WTC11 (cell line): ENCODE measurements around the gene DMD. TPM values are rescaled to one million over a fixed set of nuclear protein-coding genes. Genes with fewer than 3 reads are reported as not detected.

ENCODE experiments used
- ATAC-seq: fragments of 200-7000 bp; cut with Tn5 transposase; 2 replicates; pipeline ENCODE4 v1.10.0; 2021; ENCODE audit warnings: mild to moderate bottlenecking, moderate library complexity
- CTCF ChIA-PET: fragments of 300-600 bp; sonication (Branson Sonifier 250); formaldehyde crosslinking; loops from one replicate; lab custom pipeline; 2021; ENCODE audit warnings: antibody characterized with exemption; lab: Charles Lee
- POLR2A ChIA-PET: fragments of 350-600 bp; sonication (Branson Sonifier 250); formaldehyde crosslinking; loops from one replicate; lab custom pipeline; 2021; ENCODE audit warnings: antibody characterized with exemption; lab: Charles Lee
- DNase-seq: peaks from one replicate; pipeline ENCODE4 v3.0.0; 2021; ENCODE audit warnings: low spot score
- H3K27ac Mint-ChIP-seq: 2 replicates; pipeline ENCODE4 v1.8.0; 2021; ENCODE audit warnings: mixed read lengths
- H3K27me3 Mint-ChIP-seq: 2 replicates; pipeline ENCODE4 v1.8.0; 2021; ENCODE audit warnings: low read depth, mild to moderate bottlenecking, moderate library complexity, mixed read lengths
- H3K36me3 Mint-ChIP-seq: 2 replicates; pipeline ENCODE4 v1.8.0; 2021; ENCODE audit warnings: mixed read lengths
- H3K4me1 Mint-ChIP-seq: 2 replicates; pipeline ENCODE4 v1.8.0; 2022; ENCODE audit warnings: mixed read lengths
- H3K4me3 Mint-ChIP-seq: 2 replicates; pipeline ENCODE4 v1.8.0; 2021; ENCODE audit warnings: mild to moderate bottlenecking, moderate library complexity, mixed read lengths
- H3K9me3 Mint-ChIP-seq: 2 replicates; pipeline ENCODE4 v1.8.0; 2021; ENCODE audit warnings: mixed read lengths
- CTCF ChIP-seq: fragments of 200-600 bp; IDR thresholded peaks from 2 replicates; pipeline ENCODE4 v1.8.0; 2022; ENCODE audit warnings: antibody characterized with exemption
- GRHL2 ChIP-seq: fragments of 250-450 bp; sonication (Bioruptor Pico); IDR thresholded peaks from 2 replicates; pipeline ENCODE4 v1.8.0; 2022; ENCODE audit warnings: mild to moderate bottlenecking, moderate library complexity; ENCODE audit not compliant: insufficient replicate concordance, severe bottlenecking
- IRF1 ChIP-seq: sonication (generic); formaldehyde crosslinking; IDR thresholded peaks from 2 replicates; pipeline ENCODE4 v1.8.0; 2023; ENCODE audit warnings: missing genetic modification reagents
- JUN ChIP-seq: sonication (generic); formaldehyde crosslinking; IDR thresholded peaks from 2 replicates; pipeline ENCODE4 v1.8.0; 2023; ENCODE audit warnings: mild to moderate bottlenecking, missing genetic modification reagents
- NFE2L1 ChIP-seq: sonication (generic); formaldehyde crosslinking; IDR thresholded peaks from 2 replicates; pipeline ENCODE4 v1.8.1; 2023; ENCODE audit warnings: missing genetic modification reagents
- NFYB ChIP-seq: sonication (generic); formaldehyde crosslinking; conservative IDR thresholded peaks from 2 replicates; pipeline ENCODE4 v1.8.0; 2022; ENCODE audit warnings: low read depth, missing genetic modification reagents
- NR1H2 ChIP-seq: sonication (generic); formaldehyde crosslinking; IDR thresholded peaks from 2 replicates; pipeline ENCODE4 v1.9.0; 2021; ENCODE audit warnings: mild to moderate bottlenecking, moderate library complexity, missing genetic modification reagents
- NR2C2 ChIP-seq: sonication (generic); formaldehyde crosslinking; IDR thresholded peaks from 2 replicates; pipeline ENCODE4 v1.8.0; 2022; ENCODE audit warnings: mild to moderate bottlenecking, missing genetic modification reagents
- NR3C1 ChIP-seq: sonication (generic); formaldehyde crosslinking; conservative IDR thresholded peaks from 2 replicates; pipeline ENCODE4 v1.8.1; 2023; ENCODE audit warnings: low read depth, mild to moderate bottlenecking, missing genetic modification reagents
- OVOL2 ChIP-seq: fragments of 250-450 bp; sonication (Bioruptor Pico); IDR thresholded peaks from 2 replicates; pipeline ENCODE4 v1.9.0; 2021; ENCODE audit warnings: mild to moderate bottlenecking, borderline replicate concordance
- RELA ChIP-seq: sonication (generic); formaldehyde crosslinking; IDR thresholded peaks from 2 replicates; pipeline ENCODE4 v1.8.1; 2022; ENCODE audit warnings: missing genetic modification reagents, mild to moderate bottlenecking, borderline replicate concordance
- RORB ChIP-seq: fragments of 250-450 bp; sonication (Bioruptor Pico); IDR thresholded peaks from 2 replicates; pipeline ENCODE4 v1.9.0; 2021; ENCODE audit warnings: mild to moderate bottlenecking
- SMAD3 ChIP-seq: sonication (generic); formaldehyde crosslinking; IDR thresholded peaks from 2 replicates; pipeline ENCODE4 v1.8.0; 2022; ENCODE audit warnings: missing genetic modification reagents, mild to moderate bottlenecking, borderline replicate concordance
- SMAD4 ChIP-seq: sonication (generic); formaldehyde crosslinking; IDR thresholded peaks from 2 replicates; pipeline ENCODE4 v1.8.0; 2022; ENCODE audit warnings: mild to moderate bottlenecking, missing genetic modification reagents
- USF1 ChIP-seq: sonication (generic); formaldehyde crosslinking; IDR thresholded peaks from 2 replicates; pipeline ENCODE4 v1.8.0; 2022; ENCODE audit warnings: mild to moderate bottlenecking, missing genetic modification reagents
- ZBTB43 ChIP-seq: sonication (generic); formaldehyde crosslinking; IDR thresholded peaks from 2 replicates; pipeline ENCODE4 v1.8.1; 2023; ENCODE audit warnings: mild to moderate bottlenecking, missing genetic modification reagents
- ZNF416 ChIP-seq: fragments of 250-450 bp; sonication (Bioruptor Pico); IDR thresholded peaks from 2 replicates; pipeline ENCODE4 v1.9.0; 2021; ENCODE audit warnings: mild to moderate bottlenecking, inconsistent platforms
- ZSCAN18 ChIP-seq: fragments of 250-450 bp; sonication (Bioruptor Pico); IDR thresholded peaks from 2 replicates; pipeline ENCODE4 v2.1.2; 2022; ENCODE audit warnings: mild to moderate bottlenecking, moderate library complexity
- total RNA-seq: library from RNA; stranded (reverse); gene quantifications from 3 replicates; pipeline ENCODE4 v1.2.3, GENCODE V29; 2021
- TF ChIP-seq, protein P1 (sequence below): fragments of 250-450 bp; sonication (Bioruptor Pico); conservative IDR thresholded peaks from 2 replicates; pipeline ENCODE4 v1.9.0; 2021; ENCODE audit warnings: mild to moderate bottlenecking
- TF ChIP-seq, protein P2 (sequence below): sonication (generic); formaldehyde crosslinking; IDR thresholded peaks from 2 replicates; pipeline ENCODE4 v1.8.1; 2023; ENCODE audit warnings: mild to moderate bottlenecking, missing genetic modification reagents, moderate library complexity
- TF ChIP-seq, protein P3 (sequence below): sonication (generic); formaldehyde crosslinking; IDR thresholded peaks from 2 replicates; pipeline ENCODE4 v1.8.0; 2023; ENCODE audit warnings: mild to moderate bottlenecking, missing genetic modification reagents

Gene DMD
- total RNA-seq, 1 experiment from 2014 or later, result 9.1 TPM

- TF ChIP-seq, protein P1, sequence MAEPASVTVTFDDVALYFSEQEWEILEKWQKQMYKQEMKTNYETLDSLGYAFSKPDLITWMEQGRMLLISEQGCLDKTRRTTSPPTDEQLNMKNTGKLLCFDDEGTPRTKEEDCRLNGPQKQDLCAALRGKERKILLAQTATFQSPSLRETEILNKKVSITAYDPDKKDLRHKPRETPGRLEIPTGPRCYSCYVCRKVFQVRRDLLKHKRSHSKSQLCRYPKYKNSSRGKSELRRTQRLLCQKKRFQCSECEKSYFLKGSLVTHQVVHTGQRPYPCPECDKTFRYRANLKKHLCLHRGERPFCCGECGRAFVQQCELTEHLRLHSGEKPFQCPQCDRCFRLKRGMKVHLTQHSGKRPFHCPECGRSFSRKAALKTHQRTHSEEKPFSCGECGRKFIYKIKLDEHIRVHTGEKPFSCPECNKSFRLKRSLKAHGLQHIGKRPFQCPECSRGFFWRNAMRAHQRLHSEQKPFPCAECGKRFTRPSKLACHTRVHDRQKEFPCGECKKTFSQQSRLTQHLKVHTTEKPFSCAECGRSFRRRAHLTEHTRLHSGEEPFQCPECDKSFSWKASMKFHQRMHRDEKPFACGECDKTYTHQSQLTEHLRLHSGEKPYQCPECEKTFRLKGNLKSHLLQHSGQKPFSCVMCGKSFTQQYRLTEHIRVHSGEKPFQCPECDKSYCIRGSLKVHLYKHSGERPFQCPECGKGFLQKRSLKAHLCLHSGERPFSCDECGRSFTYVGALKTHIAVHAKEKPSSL (CRISPR knock-in tag), result no peak
- TF ChIP-seq USF1 (CRISPR knock-in tag) (no peak), ZSCAN18 (CRISPR knock-in tag) (no peak), NFYB (CRISPR knock-in tag) (no peak), SMAD4 (CRISPR knock-in tag) (no peak), RELA (CRISPR knock-in tag) (no peak)
- TF ChIP-seq, all 79 proteins: peak for 0
Measured at GRCh38 chrX:31165241-31166035, 2045.9 kb downstream of the DMD start (continued).

- Mint-ChIP-seq H3K27me3 (no peaks in the 10 kb centered on the region), H3K36me3 (no peaks in the 10 kb centered on the region), H3K9me3 (no peaks in the 10 kb centered on the region), H3K27ac (no peak overlapping the region), H3K4me1 (no peaks in the 10 kb centered on the region), H3K4me3 (no peak overlapping the region)
- POLR2A ChIA-PET, result no interaction called here
- ATAC-seq, result no peak
- DNase-seq, result no peak
- CTCF ChIA-PET, result no interaction called here
- TF ChIP-seq NFE2L1 (CRISPR knock-in tag) (no peak), RORB (CRISPR knock-in tag) (no peak), JUN (CRISPR knock-in tag) (no peak), OVOL2 (no peak), ZNF416 (CRISPR knock-in tag) (no peak), ZBTB43 (CRISPR knock-in tag) (no peak), NR3C1 (CRISPR knock-in tag) (no peak), RELA (CRISPR knock-in tag) (no peak), CTCF (no peak), IRF1 (no peak), NR1H2 (CRISPR knock-in tag) (no peak), NR2C2 (CRISPR knock-in tag) (no peak), SMAD3 (CRISPR knock-in tag) (no peak), GRHL2 (CRISPR knock-in tag) (no peak)
- TF ChIP-seq, protein P1 (CRISPR knock-in tag), result no peak
- TF ChIP-seq, protein P2, sequence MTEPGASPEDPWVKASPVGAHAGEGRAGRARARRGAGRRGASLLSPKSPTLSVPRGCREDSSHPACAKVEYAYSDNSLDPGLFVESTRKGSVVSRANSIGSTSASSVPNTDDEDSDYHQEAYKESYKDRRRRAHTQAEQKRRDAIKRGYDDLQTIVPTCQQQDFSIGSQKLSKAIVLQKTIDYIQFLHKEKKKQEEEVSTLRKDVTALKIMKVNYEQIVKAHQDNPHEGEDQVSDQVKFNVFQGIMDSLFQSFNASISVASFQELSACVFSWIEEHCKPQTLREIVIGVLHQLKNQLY (CRISPR knock-in tag), result no peak
- TF ChIP-seq, protein P3, sequence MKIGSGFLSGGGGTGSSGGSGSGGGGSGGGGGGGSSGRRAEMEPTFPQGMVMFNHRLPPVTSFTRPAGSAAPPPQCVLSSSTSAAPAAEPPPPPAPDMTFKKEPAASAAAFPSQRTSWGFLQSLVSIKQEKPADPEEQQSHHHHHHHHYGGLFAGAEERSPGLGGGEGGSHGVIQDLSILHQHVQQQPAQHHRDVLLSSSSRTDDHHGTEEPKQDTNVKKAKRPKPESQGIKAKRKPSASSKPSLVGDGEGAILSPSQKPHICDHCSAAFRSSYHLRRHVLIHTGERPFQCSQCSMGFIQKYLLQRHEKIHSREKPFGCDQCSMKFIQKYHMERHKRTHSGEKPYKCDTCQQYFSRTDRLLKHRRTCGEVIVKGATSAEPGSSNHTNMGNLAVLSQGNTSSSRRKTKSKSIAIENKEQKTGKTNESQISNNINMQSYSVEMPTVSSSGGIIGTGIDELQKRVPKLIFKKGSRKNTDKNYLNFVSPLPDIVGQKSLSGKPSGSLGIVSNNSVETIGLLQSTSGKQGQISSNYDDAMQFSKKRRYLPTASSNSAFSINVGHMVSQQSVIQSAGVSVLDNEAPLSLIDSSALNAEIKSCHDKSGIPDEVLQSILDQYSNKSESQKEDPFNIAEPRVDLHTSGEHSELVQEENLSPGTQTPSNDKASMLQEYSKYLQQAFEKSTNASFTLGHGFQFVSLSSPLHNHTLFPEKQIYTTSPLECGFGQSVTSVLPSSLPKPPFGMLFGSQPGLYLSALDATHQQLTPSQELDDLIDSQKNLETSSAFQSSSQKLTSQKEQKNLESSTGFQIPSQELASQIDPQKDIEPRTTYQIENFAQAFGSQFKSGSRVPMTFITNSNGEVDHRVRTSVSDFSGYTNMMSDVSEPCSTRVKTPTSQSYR, result no peak
Measured at GRCh38 chrX:31154946-31155345, 2056.4 kb downstream of the DMD start.
